NAMALWA (cell line): ENCODE results near the gene NDC80.
A peak's percentile ranks its signal among the peaks of the same experiment; 100 is the strongest.

ENCODE experiments used
- DNase-seq: peaks from one replicate; pipeline ENCODE4 v3.0.0-alpha.2; 2015; ENCODE audit warnings: low spot score

NDC80 gene

DNA sequence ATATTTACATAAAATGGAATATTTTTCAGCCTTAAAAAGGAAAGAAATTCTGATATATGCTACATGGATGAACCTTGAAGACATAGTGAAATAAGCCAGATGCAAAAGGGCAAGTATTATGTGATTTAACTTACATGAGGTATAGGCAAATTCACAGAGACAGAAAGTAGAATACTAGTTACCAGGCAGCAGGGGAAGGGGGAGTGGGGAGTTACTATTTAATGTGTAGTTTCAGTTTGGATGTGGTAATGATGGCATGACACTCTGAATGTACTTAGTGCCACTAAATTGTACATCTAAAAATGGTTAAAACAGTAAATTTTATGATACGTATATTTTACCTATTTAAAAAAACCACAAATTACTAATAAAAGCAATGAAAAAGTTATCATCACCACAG, 12.1 kb upstream of the NDC80 start:
- no peak for DNase-seq

DNA sequence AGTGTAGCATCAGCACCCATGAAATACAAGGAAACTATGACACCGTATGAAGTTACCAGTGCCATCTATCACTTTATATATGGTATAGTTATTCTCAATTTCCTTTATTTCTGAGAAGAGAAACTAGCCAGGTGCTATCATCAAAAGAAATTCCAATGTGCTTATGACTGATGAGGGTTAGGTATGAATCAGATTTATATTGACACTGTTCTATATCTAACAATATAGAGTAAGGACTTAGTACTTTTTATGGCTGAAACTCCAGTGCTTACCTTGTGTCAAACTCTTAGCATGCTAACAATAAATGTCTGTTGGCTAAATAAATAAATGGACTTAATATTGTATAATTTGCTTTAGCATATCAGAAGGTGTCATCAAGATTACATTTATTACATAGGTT, 7.0 kb upstream of the NDC80 start:
- no peak for DNase-seq

- DNase-seq: no peak
Observed at GRCh38 chr18:2568129-2568528, 3.2 kb upstream of the NDC80 start.

- DNase-seq: no peak
Observed at GRCh38 chr18:2568605-2569004, 2.8 kb upstream of the NDC80 start.

DNA sequence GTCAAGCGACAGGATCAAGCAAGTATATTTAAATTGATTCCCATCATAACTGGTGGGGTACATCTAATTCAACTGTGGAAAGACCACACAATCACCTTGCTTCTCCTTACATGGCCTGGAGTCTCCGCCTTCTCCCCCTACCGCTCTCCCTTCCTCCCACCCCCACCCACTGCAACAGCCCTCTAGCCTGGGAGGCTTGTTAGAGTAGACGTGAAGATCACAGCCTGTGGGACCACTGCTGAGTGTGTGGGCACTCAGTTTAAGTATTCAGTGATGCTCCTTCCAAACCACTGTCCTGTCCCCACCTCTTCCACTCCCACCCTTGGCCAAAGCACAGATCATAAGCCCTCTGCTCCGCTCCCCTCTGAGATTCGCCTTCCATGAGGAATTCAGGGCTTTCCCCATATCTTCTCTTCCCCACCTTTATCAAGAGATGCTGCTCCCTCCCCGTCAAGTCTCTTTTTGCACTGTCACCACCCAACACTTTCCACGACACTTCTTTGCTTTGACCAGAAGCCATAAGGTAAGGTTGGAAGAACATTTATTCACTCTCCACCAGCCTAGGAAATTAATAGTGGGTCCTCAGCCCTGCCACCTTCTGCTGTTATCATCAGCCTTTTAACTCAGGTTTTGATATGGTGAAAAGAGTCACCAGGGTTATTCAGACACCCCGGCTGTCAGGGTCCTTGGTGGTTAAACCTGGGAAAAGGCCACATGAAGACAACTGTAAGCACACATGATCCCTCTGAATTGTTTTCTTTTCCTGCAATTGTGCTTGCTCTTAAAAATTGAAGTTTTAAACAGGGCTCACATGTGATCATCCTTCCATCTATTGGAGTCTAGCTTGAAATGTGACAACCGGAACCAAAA, 1.8 kb upstream of the NDC80 start:
- DNase-seq: no peak

- no peak for DNase-seq
Observed at GRCh38 chr18:2570772-2571199, 571 bp upstream of the NDC80 start.

GRCh38 chr18:2572171-2572569, 813 bp downstream of the NDC80 start:
- DNase-seq: peak; percentile 48

DNA sequence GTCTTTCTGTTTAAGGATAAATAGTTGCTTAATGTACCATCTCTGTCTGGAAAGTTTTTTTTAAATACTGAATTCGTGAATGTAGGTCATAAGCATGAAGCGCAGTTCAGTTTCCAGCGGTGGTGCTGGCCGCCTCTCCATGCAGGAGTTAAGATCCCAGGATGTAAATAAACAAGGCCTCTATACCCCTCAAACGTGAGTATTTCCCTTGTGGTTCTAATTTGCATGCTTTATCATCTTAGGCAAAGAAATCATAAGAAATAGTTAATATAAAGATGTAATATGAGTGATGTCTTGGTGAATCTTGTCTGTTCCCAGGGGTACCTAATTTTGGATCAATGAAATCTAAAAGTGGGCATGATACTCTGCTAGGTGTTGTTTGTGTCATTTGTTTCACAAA, 1.5 kb downstream of the NDC80 start:
- DNase-seq: no peak

GRCh38 chr18:2573408-2573807, 2.1 kb downstream of the NDC80 start:
- DNase-seq: no peak

- DNase-seq: no peak
Observed at GRCh38 chr18:2587788-2588187, 16.4 kb downstream of the NDC80 start.

- DNase-seq: no peak
Observed at GRCh38 chr18:2588666-2589344, 17.4 kb downstream of the NDC80 start.

DNA sequence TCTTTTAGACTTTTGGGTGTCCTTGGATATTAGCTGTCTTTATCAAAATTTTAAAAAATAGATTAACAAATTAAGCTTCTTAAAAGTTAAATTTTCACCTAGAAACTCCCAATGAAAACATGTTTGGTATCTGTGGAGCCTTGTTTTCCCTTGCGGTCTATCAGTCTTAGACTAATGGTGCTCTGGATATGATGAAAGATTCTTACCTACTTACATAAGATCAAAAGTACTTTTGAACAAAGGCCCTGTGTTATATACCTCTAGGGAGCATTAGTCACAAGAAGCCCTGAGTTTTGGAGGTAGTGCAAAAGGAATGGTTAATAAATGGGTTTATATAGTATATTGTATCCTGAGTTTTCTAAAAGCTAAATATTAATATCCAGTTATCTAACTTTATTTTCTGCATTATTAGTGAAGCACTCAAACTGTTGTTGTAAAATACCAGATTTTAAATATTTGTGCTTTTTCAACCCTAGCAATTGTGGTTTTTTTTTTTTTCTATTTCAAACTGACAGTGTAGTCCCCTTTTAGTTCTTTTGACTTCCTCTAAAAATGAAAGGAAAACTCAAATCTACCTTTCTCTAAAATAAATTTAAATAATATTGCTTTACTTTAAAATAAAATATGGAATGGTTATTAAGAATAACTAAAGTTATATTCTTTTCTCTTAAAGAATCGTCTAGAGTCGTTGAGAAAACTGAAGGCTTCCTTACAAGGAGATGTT, 18.1 kb downstream of the NDC80 start:
- no peak for DNase-seq

GRCh38 chr18:2590303-2590702, 18.9 kb downstream of the NDC80 start:
- DNase-seq: no peak

DNA sequence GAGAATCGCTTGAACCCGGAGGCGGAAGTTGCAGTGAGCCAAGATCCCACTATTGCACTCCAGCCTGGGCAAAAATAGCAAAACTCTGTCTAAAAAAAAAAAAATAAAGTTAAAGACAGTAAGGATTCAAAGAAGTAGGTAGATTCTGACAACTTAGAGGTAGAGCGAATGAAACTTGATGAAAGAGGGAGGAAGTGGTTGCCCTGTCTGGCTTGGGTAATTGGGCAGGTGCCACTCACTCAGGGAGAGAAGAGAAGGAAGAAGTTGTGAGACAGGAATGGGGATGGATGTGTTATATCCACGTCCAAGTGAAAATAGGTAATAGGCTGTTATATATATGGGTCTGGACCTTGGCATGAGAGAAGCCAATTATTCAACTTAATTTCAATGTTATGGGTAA, 26.3 kb downstream of the NDC80 start:
- no peak for DNase-seq

DNA sequence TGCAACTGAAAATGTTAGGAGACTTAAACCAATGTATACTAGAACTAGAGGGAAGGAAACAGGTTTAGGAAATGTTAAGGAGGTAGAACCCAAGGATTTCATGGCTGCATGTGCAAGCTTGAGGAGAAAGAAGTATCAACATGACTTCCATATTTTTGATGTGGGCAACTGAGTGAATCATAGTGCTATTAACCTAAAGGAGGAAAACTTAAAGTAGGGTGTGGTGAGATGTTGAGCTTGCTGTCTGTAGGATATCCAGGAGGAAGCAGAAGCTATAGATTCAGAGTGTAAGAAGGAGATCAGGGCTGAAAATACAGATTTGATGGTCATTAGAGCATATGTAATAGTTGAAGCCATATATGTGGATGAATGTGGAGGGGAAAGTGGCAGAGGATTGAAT, 31.5 kb downstream of the NDC80 start:
- no peak for DNase-seq

DNA sequence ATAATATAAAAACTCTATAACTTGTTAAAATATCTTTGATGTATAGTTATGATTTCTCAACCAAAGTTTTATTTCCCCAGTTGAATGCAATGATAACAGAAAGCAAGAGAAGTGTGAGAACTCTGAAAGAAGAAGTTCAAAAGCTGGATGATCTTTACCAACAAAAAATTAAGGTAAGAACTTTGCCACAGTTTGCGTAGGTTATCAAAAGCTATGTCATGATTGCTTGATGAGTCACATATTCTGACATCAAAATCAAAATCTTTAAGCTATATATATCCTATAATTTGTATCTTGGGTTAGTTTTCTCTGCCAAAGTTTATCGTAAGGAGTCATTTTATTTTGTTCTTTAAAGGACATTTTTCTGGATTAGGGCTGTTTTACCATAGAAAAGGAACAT, 35.0 kb downstream of the NDC80 start:
- DNase-seq: no peak

DNA sequence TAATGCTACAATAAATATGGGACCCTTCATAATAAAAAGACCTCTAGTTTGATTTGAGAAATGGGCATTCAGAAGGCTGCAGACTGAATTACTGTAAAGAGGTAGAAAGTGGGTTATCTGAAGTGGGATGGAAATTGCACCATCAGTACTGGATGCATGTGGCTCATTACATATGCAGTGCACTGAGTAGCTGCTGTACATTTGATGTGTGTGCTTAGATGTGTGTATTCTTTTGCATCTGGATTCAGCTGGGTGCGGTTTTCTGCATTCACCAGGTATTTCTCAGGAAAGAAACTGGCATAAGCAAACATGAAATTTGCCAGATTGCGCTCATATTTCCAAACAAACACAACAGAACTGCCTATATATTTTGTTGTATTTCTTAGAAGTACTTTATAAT, 38.2 kb downstream of the NDC80 start:
- DNase-seq: no peak

DNA sequence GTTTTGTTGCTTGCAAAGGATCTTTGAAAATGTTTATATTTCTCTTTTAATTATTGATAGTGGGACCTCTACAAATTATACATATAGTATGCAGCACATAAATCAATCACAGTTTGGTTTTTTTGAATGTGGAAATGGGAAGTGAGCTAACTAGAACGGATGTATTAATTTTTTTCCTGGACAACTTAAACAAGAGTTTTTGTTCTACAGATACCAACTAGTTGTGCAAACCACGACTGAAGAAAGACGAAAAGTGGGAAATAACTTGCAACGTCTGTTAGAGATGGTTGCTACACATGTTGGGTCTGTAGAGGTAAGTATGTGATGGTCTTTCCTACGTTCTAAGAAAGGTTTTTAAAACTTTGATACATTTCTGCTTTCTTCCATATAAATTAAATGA, 39.2 kb downstream of the NDC80 start:
- no peak for DNase-seq

DNA sequence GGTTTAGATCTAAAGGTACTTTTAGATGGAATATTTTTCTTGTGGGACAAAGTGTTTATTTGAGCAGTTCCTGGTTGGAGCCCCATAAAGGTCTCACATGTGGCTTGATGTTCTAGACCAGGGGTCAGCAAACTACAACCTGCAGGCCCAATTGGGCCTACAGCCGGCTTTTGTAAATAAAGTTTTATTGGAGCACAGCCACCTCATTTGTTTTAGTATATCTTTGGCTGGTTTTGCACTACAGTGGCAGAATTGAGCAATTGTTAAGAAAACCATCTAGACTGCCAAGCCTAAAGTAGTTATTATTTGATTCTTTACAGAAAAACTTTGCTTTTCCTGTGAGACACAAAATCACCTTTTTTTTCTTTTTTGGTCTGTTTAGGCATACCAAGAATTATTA, 41.6 kb downstream of the NDC80 start:
- DNase-seq: no peak

DNA sequence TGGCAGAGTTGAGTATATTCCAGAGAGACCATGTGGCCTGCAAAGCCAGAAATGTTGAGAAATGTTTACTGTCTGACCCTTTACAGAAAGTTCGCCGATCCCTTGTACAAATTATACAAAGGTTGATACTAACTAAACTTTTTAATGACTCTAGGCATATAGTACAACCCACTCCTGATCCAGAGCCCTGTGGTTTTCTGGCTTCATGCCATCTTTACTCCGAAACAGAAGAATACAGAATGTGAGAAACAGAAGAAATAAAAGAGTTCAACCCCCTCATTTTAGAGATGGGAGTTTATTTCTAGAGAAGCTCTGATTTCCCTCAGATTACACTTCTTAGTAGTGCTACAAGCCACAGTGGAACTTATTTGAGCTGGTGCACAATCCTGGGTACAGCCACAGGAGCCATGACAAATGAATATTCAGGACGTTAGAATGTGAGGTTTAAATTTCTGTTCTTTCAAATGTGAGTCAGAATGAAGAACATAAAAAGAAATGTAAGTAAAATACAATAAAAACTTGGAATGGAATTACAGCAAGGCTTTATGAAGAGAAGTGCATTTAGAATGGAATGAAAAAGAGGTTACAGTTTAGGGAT, 46.1 kb downstream of the NDC80 start:
- no peak for DNase-seq

DNA sequence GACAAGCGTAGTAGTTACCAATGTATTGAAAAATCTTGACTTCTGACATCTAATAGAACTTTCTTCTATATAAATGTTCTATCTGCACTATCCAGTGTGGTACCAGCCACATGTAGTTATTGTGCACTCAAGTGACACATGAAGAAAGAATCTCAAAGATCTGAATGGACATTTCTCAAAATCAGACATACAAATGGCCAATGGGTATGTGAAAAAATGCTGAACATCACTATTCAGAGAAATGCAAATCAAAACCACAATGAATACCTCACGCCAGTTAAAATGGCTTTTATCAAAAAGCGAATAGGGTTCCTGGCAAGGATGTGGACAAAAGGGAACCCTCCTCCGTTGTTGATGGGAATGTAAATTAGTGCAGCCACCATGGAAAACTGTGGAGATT, 46.7 kb downstream of the NDC80 start:
- DNase-seq: no peak

GRCh38 chr18:2625217-2625616, 53.9 kb downstream of the NDC80 start:
- no peak for DNase-seq
